HFFc6 (cell line): ENCODE measurements around the gene EEIG1. TPM values are rescaled to one million over a fixed set of nuclear protein-coding genes. Genes with fewer than 3 reads are reported as not detected.

ENCODE experiments used
- DNase-seq: peaks from one replicate; pipeline ENCODE4 v3.0.0-alpha.2; 2018
- H3K27ac Mint-ChIP-seq: 2 replicates; pipeline ENCODE4 v1.8.0; 2020; ENCODE audit warnings: mild to moderate bottlenecking, mixed read lengths
- H3K27me3 Mint-ChIP-seq: 2 replicates; pipeline ENCODE4 v1.8.0; 2021; ENCODE audit warnings: mild to moderate bottlenecking, moderate library complexity, mixed read lengths; ENCODE audit not compliant: insufficient read depth
- H3K36me3 Mint-ChIP-seq: 2 replicates; pipeline ENCODE4 v1.8.0; 2021; ENCODE audit warnings: low read depth, mixed read lengths
- H3K4me1 Mint-ChIP-seq: 2 replicates; pipeline ENCODE4 v1.8.0; 2020; ENCODE audit warnings: low read depth, mixed read lengths
- H3K4me3 Mint-ChIP-seq: 2 replicates; pipeline ENCODE4 v1.8.0; 2020; ENCODE audit warnings: mild to moderate bottlenecking, moderate library complexity, mixed read lengths
- H3K9me3 Mint-ChIP-seq: 2 replicates; pipeline ENCODE4 v1.8.0; 2020; ENCODE audit warnings: mild to moderate bottlenecking, mixed read lengths
- total RNA-seq, 6 experiments: library from RNA; stranded (reverse); fragmentation: NEBNext Ultra II Directional; extraction: Animal tissue kit (Norgen Biotek cat#: 25700); gene quantifications; 2 replicates in 1 of 6; 3 replicates in 5 of 6; pipeline ENCODE4 v1.2.3, GENCODE V29; 2021
- TF ChIP-seq, protein P1 (sequence below): fragments of 200-600 bp; sonication (generic); IDR thresholded peaks from 2 replicates; pipeline ENCODE4 v1.5.0; 2021; ENCODE audit warnings: antibody characterized with exemption, mild to moderate bottlenecking

EEIG1 gene
- total RNA-seq, 6 experiments from 2014 or later: 26.7 to 35.4 (median 29.3) TPM

GRCh38 chr9:127944586-127945218, 36.1 kb downstream of the EEIG1 start:
- Mint-ChIP-seq H3K9me3 (no peaks in the 10 kb centered on the region), H3K4me1 (peaks cover 12% of the 10 kb centered on the region), H3K36me3 (no peaks in the 10 kb centered on the region; the same call in 1 of the 2 replicates), H3K4me3 (no peak overlapping the region), H3K27me3 (no peaks in the 10 kb centered on the region; the same call in 1 of the 2 replicates), H3K27ac (no peak overlapping the region)
- TF ChIP-seq, protein P1, sequence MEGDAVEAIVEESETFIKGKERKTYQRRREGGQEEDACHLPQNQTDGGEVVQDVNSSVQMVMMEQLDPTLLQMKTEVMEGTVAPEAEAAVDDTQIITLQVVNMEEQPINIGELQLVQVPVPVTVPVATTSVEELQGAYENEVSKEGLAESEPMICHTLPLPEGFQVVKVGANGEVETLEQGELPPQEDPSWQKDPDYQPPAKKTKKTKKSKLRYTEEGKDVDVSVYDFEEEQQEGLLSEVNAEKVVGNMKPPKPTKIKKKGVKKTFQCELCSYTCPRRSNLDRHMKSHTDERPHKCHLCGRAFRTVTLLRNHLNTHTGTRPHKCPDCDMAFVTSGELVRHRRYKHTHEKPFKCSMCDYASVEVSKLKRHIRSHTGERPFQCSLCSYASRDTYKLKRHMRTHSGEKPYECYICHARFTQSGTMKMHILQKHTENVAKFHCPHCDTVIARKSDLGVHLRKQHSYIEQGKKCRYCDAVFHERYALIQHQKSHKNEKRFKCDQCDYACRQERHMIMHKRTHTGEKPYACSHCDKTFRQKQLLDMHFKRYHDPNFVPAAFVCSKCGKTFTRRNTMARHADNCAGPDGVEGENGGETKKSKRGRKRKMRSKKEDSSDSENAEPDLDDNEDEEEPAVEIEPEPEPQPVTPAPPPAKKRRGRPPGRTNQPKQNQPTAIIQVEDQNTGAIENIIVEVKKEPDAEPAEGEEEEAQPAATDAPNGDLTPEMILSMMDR: no peak
- no peak for DNase-seq

GRCh38 chr9:127943731-127944144, 37.1 kb downstream of the EEIG1 start:
- H3K36me3 Mint-ChIP-seq: no peaks in the 10 kb centered on the region; the same call in 1 of the 2 replicates
- H3K4me3 Mint-ChIP-seq: no peak overlapping the region
- TF ChIP-seq, protein P1: peak; percentile 95

GRCh38 chr9:127943011-127943662, 37.7 kb downstream of the EEIG1 start:
- no peak for DNase-seq
- Mint-ChIP-seq H3K27me3 (no peaks in the 10 kb centered on the region; the same call in 1 of the 2 replicates), H3K36me3 (no peaks in the 10 kb centered on the region; the same call in 1 of the 2 replicates), H3K9me3 (no peaks in the 10 kb centered on the region), H3K27ac (no peak overlapping the region), H3K4me3 (no peak overlapping the region), H3K4me1 (peaks cover 12% of the 10 kb centered on the region)
- TF ChIP-seq, protein P1: peak; percentile 4; the same call in 1 of the 2 replicates

More at GRCh38 chr9:127943731-127944144, 37.1 kb downstream of the EEIG1 start:
- Mint-ChIP-seq H3K4me1 (peaks cover 12% of the 10 kb centered on the region), H3K27ac (no peak overlapping the region; the same call in 1 of the 2 replicates), H3K27me3 (no peaks in the 10 kb centered on the region; the same call in 1 of the 2 replicates), H3K9me3 (no peaks in the 10 kb centered on the region)
- peak; percentile 61 for DNase-seq

- TF ChIP-seq, protein P1: peak; percentile 95
- Mint-ChIP-seq H3K27me3 (peaks cover 4% of the 10 kb centered on the region; the same call in 1 of the 2 replicates), H3K4me1 (peaks cover 17% of the 10 kb centered on the region), H3K36me3 (no peaks in the 10 kb centered on the region; the same call in 1 of the 2 replicates), H3K4me3 (no peak overlapping the region), H3K9me3 (no peaks in the 10 kb centered on the region), H3K27ac (no peak overlapping the region)
- DNase-seq: peak; percentile 45
Observed at GRCh38 chr9:127942216-127943010, 38.4 kb downstream of the EEIG1 start.

DNA sequence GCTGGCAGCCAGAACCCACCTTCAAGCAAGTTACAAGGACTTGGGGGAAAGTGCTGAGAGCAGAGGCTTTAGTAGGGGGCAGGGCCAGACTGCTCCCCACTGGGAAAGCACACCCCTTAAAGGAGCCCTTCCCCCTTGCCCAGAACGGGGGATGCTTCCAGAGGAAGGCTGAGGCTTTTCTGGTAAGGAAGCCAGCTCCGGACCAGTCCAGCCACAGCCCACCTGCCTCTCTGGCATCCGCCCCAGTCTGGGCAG, 38.9 kb downstream of the EEIG1 start:
- TF ChIP-seq, protein P1: no peak
- peaks cover 6% of the 10 kb centered on the region for H3K27me3 Mint-ChIP-seq
- H3K9me3 Mint-ChIP-seq: no peaks in the 10 kb centered on the region
- H3K4me3 Mint-ChIP-seq: no peak overlapping the region
- H3K36me3 Mint-ChIP-seq: no peaks in the 10 kb centered on the region; the same call in 1 of the 2 replicates
- no peak for DNase-seq
- no peak overlapping the region for H3K27ac Mint-ChIP-seq
- peaks cover 20% of the 10 kb centered on the region for H3K4me1 Mint-ChIP-seq
